Right hindlimb (tissue), 1 donor: ENCODE data around the gene CD2.
A peak's percentile ranks its signal among the peaks of the same experiment; 100 is the strongest.

Experiments used
- DNase-seq: peaks from one replicate; pipeline ENCODE4 v3.0.0-alpha.2; 2018

Gene CD2

DNA sequence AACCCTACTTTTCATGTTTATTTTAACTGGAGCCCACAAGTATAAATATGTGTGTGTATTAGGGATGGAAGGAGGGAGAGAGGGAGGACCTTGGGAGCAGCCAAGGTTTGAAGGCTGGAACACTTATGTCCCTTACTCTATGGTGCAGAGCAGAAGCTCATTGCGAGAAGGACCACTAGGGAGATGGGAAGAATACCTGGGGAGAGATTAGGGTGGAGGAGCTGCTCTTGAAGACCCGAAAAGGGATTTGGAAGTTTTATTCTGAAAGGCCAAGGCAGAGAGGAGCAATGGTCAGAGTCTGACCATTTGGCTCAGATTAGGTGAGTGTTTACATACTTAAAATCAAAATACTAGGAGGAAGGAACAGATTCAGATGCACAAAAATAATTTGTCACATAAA, 8.1 kb downstream of the CD2 start:
- DNase-seq, result no peak

- no peak for DNase-seq
These were observed 8.5 kb downstream of the CD2 start for GRCh38 chr1:116762781-116763115.

DNA sequence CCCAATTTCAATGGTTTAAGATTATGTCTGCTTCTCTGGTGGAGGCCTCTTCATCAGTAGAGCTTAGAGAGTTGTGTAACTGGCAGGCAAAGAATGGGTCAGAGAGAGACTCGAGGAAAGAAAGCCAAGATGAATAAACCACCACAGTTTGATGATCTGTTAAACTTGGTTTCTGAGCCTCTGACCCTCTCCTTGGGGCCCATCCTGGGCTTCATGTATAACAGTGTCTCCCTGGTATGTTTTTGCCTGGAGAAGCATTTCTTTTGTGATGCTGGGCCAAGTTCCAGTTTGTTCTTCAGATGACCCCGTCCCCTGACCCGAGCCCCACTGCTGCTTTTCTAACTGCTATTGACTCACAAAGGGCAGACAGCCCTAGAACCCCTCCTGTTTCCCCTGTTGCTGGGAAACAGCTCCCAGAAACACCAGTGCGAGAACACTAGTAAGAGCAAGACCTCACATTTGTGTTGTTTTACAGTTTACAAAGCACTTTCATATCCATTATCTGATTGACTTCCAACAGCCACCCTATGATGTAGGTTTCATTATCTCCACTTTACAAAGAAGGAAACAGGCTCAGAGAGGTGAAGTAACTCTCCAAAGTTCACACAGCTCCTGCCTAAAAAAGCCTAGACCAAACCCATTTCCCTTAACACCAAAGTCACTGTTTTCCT, 9.0 kb downstream of the CD2 start:
- DNase-seq, result peak; percentile 79

DNA sequence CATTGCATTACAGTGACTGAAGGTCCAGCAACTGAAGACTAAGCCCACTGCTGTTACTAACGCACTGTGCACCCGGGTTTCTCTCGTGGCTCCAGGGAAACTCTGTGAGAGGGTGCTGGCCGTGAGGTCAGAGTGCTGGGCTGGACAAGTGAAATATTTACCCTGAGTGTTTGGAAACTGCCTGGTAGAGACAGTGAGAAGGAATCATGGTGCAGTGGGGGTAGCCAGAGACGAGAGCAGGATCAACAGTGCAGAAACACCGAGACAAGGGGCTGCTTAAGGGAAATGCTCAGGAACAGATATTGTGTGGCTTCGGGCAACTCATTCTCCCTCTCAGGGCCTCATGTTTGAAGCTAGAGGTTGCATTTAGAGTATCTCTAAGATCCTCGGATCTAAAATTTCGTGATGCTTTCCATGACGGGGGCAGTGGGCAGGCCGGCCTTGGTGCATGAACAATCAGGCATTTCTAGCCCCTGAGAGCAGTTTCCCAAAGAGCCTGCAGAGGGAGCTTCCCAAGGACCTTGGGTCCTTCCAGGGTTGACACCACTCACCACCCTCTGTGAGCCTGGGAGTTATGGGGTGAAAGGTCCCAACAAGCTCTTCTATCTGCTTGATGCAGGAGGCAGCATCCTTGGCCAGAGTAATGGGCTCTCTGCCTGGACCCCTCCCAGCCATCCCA, 9.7 kb downstream of the CD2 start:
- DNase-seq, result peak; percentile 35

DNA sequence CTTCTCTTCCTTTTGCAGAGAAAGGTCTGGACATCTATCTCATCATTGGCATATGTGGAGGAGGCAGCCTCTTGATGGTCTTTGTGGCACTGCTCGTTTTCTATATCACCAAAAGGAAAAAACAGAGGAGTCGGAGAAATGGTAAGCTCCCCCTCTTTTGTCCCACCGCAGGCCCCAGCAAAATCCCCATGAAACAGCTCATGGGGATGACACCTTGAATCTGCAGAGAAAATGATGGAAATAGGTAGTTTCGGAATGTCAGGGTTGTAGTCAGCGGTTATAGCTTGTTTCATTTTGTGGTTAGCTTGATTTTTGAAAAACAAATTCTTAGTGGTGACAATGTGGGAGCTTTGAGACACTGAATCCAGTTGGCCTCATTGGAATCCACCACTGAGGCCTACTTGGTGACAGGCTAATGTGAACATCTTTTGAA, 10.3 kb downstream of the CD2 start:
- no peak for DNase-seq

GRCh38 chr1:116764906-116765862, 11.0 kb downstream of the CD2 start:
- no peak for DNase-seq

DNA sequence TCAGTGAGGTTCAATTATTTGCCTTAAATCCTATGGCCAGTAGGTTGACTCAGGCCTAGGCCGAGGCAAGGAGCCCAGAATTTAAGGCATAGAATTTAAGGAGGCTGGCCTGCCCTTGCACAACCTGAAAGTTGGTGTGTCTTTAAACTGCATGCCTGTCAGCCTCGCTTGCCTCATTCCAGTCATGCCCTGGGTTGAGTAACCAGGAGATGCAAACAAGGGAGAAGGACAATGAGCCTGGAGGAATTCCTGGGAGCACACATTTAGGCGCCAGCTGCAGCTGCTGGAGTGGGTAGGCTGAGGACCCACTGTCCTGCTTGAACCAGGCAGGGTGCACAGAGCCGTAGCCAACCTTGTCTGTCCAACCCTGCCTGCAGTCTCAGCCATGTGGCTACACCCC, 11.7 kb downstream of the CD2 start:
- DNase-seq, result no peak

- no peak for DNase-seq
These were observed 12.6 kb downstream of the CD2 start for GRCh38 chr1:116766616-116767469.

- no peak for DNase-seq
These were observed 13.7 kb downstream of the CD2 start for GRCh38 chr1:116767782-116768382.

- no peak for DNase-seq
These were observed 14.3 kb downstream of the CD2 start for GRCh38 chr1:116768416-116769103.

- DNase-seq, result no peak
These were observed 14.8 kb downstream of the CD2 start for GRCh38 chr1:116769104-116769452.

GRCh38 chr1:116769561-116769977, 15.3 kb downstream of the CD2 start:
- no peak for DNase-seq

DNA sequence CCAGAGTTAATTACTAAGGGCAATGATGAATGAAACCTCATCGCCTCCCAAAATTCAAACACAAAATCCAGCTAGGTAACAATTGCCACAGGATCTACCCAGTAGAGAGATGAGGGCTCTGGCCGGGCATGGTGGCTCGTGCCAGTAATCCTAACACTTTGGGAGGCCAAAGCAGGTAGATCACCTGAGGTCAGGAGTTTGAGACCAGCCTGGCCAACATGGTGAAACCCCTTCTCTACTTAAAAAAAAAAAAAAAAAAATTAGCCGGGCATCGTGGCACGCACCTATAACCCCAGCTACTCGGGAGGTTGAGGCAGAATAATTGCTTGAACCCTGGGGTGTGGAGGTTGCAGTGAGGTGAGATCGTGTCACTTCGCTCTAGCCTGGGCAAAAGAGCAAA, 15.8 kb downstream of the CD2 start:
- no peak for DNase-seq

DNA sequence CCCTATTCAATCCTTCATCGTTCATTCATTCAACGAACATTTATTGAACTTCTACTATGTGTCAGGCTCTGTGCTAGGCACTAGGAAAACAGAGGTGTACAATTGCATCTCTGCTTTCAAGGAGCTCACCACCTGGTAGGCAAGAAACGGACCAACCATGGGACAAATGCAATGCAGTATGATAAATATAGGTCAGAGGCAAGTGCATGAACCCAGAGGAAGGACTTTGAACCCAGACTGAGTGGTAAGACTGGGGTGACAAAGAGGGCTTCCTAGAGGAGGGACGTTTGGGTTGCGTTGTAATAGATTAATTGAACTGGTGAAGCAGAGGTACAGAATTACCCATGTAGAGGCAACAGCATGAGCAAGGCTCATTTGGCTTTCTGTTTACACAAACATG, 16.4 kb downstream of the CD2 start:
- no peak for DNase-seq

DNA sequence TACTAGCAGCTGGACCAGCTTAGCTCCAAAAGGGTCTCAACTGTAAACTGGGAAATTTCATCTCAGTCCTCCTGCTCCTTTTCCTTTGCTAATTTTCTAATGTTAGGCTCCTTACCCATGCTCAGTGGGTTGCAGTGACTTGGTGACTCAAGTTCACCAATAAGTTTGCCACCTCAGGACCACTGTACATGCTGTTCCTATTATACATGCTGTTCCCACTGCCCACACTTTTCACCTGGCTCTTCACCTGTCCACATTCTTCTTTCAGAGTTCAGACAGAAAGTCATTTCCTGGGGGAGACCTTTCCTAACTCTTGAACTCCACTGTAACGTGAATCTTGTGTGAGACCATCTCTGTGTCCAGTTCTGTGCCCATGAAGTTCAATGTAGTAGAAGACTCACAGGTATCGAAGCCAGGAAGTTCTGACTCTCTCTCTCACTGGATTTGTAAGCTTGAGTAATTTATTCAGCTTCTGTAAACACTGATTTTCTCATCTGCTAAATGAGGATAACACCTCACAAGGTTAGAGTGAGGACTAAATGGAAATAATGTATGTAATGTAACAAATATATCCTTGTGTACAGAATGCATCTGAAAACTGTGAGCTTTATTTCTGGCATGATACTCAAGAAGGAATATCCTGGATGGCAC, 17.9 kb downstream of the CD2 start:
- no peak for DNase-seq

- no peak for DNase-seq
These were observed 18.4 kb downstream of the CD2 start for GRCh38 chr1:116772648-116773045.

GRCh38 chr1:116775116-116775752, 21.0 kb downstream of the CD2 start:
- no peak for DNase-seq

DNA sequence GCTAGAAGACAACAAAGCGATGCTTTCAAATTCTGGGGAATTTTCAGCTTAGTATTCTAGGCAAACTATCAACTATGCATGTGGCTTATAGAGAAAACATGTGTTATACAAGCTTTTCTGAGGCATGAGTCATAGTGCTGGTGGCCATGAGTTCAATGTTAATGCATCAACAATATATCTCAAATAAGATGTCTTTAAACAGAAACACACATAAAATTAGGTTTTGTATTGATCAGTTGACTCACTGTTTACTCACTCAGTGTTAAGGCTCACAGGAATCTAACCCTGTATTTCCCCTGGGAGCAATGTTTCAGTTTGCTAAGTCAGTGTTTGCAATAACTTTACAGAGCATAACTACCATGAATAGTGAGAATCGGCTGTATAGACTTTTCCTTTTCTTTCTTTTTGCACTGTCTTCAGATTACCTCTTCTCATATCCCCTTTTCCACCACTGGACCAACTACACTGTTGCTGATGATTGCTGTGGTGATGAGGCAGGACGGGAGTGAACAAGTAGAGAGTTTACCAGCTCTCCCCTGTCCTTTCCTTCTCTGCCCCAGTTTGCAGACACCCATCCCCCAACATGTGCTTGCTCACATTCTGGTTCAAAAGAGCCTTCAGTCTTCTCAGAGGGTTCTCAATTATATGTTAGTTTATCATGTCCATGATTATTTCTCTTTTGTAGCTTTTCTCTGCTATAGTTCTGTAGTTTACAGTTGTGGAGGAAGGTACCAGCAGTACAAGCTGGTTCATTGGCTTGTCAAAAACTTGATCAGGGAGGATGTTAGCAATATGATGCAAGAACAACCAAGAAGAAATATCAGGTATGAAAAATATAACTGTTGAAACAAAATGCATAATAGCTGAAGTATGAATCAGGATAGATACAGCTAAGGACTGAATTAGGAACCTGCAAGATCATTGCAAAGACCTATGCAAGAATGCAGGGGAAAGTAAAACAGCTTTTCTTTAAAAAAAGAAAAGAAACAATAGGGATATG, 23.9 kb downstream of the CD2 start:
- DNase-seq, result no peak

- no peak for DNase-seq
These were observed 26.8 kb downstream of the CD2 start for GRCh38 chr1:116781034-116781433.
